Neuron (in vitro differentiated cells): Measurements from ENCODE around the gene NYAP2.

Experiments used
- H2AFZ ChIP-seq: one replicate; pipeline ENCODE4 v1.6.1; 2013; ENCODE audit warnings: low read depth, mild to moderate bottlenecking, inconsistent platforms, low read length, moderate library complexity
- H3K27me3 ChIP-seq: one replicate; pipeline ENCODE4 v1.6.1; 2013; ENCODE audit warnings: low read length; ENCODE audit not compliant: insufficient read depth
- H3K36me3 ChIP-seq: one replicate; pipeline ENCODE4 v1.6.1; 2013; ENCODE audit warnings: low read length; ENCODE audit not compliant: insufficient read depth
- H3K4me1 ChIP-seq: one replicate; pipeline ENCODE4 v1.6.1; 2013; ENCODE audit warnings: low read length; ENCODE audit not compliant: insufficient read depth
- H3K4me3 ChIP-seq: 2 replicates; pipeline ENCODE4 v1.5.1; 2013; ENCODE audit warnings: mild to moderate bottlenecking, low read length, moderate library complexity
- H3K9me3 ChIP-seq: one replicate; pipeline ENCODE4 v1.6.1; 2013; ENCODE audit warnings: low read length

The NYAP2 gene

GRCh38 chr2:225437319-225437718 lies 37.8 kb downstream of the NYAP2 start:
- H3K27me3 ChIP-seq, result peaks cover 2% of the 10 kb centered on the region
- H3K4me3 ChIP-seq, result no peak overlapping the region
- no peaks in the 10 kb centered on the region for H3K36me3 ChIP-seq
- no peaks in the 10 kb centered on the region for H3K4me1 ChIP-seq
- H2AFZ ChIP-seq, result no peak overlapping the region
- H3K9me3 ChIP-seq, result no peaks in the 10 kb centered on the region

DNA sequence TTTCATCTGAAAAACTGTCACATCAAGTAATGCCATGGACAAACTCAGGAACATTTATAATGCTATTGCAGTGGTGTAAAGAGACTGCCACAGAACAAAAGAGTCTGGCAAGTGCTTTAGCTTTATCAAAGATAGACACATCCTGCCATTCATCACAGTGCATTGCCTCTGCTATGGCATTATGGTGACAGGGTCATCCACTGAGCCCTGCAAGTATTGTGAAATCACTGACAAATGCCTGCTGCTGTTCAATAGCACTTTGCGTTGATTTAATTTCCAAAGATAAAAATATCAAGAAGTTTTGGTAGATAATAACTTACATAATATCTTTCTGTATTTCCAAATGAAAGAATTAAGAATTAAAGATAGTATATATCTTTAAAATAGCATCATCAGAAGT lies 38.7 kb downstream of the NYAP2 start:
- Histone ChIP-seq H2AFZ (no peak overlapping the region), H3K36me3 (no peaks in the 10 kb centered on the region), H3K4me3 (no peak overlapping the region), H3K4me1 (no peaks in the 10 kb centered on the region), H3K9me3 (no peaks in the 10 kb centered on the region), H3K27me3 (peaks cover 2% of the 10 kb centered on the region)

DNA sequence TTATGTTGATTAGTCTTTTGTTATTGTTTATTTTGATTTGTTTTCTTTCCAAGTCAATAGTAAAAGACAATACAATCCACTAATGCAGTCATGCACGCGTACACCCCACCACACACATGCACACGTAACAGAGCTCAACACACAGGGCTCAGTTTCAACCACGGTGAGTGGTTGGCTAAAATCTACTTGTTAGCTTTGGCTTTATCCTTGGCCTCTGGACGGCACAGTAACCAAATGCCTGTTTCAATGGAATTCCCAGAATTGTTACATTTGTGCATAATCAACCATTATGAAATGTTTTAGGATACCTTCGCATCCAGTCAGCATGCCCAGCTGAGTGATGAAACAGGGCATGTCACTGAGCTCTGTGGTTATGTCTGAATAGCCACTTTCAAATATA lies 53.2 kb downstream of the NYAP2 start:
- H3K9me3 ChIP-seq, result no peaks in the 10 kb centered on the region
- H2AFZ ChIP-seq, result no peak overlapping the region
- no peaks in the 10 kb centered on the region for H3K4me1 ChIP-seq
- no peaks in the 10 kb centered on the region for H3K27me3 ChIP-seq
- H3K36me3 ChIP-seq, result no peaks in the 10 kb centered on the region
- H3K4me3 ChIP-seq, result no peak overlapping the region

GRCh38 chr2:225454412-225454811 lies 54.9 kb downstream of the NYAP2 start:
- no peak overlapping the region for H2AFZ ChIP-seq
- no peak overlapping the region for H3K4me3 ChIP-seq
- H3K4me1 ChIP-seq, result no peaks in the 10 kb centered on the region
- no peaks in the 10 kb centered on the region for H3K27me3 ChIP-seq
- H3K9me3 ChIP-seq, result no peaks in the 10 kb centered on the region
- H3K36me3 ChIP-seq, result no peaks in the 10 kb centered on the region

DNA sequence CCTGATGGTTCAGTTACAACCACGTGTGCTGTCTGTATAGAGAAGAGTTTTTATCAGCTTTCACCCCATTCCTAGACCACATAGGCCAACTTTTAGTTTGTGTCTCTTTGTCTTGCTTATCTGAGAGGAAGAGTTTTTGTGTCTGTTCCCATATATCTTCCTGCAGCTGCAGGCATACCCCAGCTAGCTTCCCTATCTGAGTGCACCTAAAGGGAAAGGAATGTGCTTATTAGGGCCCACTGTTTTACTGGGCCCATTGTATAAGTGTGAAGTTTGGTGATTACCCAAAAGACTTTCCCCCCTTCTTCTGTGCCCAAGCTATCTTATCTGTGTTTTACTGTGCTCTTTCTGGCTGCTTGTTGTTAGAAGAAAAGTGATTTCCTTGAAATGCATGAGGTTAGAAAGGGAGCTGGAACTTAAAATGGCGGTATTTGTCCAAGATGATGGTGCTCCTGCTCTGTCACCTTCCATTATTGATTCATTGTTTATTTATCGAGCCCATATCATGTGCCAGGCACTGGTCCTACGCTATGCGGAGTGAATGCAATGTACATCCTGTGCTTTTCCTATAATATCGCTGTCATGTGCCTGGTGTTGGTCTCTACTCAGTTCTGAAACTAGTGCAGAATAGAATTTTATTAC lies 57.2 kb downstream of the NYAP2 start:
- no peaks in the 10 kb centered on the region for H3K36me3 ChIP-seq
- no peaks in the 10 kb centered on the region for H3K27me3 ChIP-seq
- H3K4me3 ChIP-seq, result no peak overlapping the region
- no peaks in the 10 kb centered on the region for H3K4me1 ChIP-seq
- no peak overlapping the region for H2AFZ ChIP-seq
- H3K9me3 ChIP-seq, result no peaks in the 10 kb centered on the region

- Histone ChIP-seq H3K27me3 (no peaks in the 10 kb centered on the region), H3K9me3 (no peaks in the 10 kb centered on the region), H3K4me3 (no peak overlapping the region), H2AFZ (no peak overlapping the region), H3K4me1 (no peaks in the 10 kb centered on the region), H3K36me3 (no peaks in the 10 kb centered on the region)
Observed at GRCh38 chr2:225457482-225457881, 58.0 kb downstream of the NYAP2 start.

DNA sequence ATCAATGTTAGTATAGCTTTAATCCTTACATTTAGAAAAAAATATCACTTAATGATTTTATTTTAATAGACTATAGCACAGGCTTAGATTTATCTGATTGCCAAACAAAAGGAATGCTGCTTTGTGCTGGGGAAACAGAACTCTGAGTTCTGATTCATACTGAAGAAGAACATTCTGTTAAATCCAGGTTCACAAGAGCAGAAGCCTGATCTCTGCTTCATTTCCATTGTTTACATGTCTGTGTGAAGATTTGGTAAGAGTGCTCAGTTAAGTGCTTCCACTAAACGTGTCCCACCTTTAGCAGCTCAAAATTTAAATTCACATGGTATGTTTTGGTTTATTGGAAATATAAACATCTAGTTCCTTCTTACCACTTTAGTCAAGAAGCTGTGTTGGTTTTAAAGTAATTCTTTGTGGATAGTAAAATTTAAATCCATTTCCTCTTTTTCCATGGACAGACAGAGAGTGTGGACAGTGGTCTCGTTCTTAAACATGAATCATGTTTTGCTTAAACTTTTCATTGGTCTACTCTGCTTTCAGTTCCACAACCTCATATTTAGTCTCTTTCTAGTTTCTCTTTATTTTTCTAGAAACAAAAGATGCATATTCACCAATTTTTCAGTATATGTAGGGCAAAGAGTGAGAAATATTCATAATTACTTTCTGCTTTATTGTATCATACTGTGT lies 59.1 kb downstream of the NYAP2 start:
- Histone ChIP-seq H3K4me1 (no peaks in the 10 kb centered on the region), H3K9me3 (no peaks in the 10 kb centered on the region), H3K27me3 (no peaks in the 10 kb centered on the region), H3K4me3 (no peak overlapping the region), H3K36me3 (no peaks in the 10 kb centered on the region), H2AFZ (no peak overlapping the region)

DNA sequence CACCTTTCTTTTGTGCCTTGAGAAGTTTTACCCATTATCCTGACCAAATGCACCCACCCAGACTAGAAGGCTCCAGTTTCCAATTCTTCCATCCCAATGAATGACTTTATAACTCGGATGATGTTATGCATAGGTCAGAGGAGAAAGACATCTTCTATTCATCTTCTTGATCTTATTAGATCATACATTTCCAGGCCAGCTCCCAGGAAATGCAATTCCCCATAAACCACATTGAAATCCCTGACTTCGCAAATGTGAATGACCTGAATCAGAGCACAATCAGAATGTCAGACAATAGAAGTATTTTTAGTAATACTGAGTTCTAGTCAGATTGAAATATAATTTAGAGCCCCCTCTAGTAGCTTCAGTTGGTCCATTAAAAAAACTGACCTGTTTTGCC lies 62.9 kb downstream of the NYAP2 start:
- Histone ChIP-seq H3K36me3 (no peaks in the 10 kb centered on the region), H3K4me1 (peaks cover 6% of the 10 kb centered on the region), H3K9me3 (no peaks in the 10 kb centered on the region)

GRCh38 chr2:225462945-225463344 lies 63.4 kb downstream of the NYAP2 start:
- Histone ChIP-seq H3K4me1 (peaks cover 6% of the 10 kb centered on the region), H3K9me3 (no peaks in the 10 kb centered on the region), H3K4me3 (no peak overlapping the region), H3K27me3 (no peaks in the 10 kb centered on the region), H3K36me3 (no peaks in the 10 kb centered on the region), H2AFZ (no peak overlapping the region)

More for the DNA sequence above, 62.9 kb downstream of the NYAP2 start:
- H3K4me3 ChIP-seq, result no peak overlapping the region
- H2AFZ ChIP-seq, result no peak overlapping the region
- H3K27me3 ChIP-seq, result no peaks in the 10 kb centered on the region

DNA sequence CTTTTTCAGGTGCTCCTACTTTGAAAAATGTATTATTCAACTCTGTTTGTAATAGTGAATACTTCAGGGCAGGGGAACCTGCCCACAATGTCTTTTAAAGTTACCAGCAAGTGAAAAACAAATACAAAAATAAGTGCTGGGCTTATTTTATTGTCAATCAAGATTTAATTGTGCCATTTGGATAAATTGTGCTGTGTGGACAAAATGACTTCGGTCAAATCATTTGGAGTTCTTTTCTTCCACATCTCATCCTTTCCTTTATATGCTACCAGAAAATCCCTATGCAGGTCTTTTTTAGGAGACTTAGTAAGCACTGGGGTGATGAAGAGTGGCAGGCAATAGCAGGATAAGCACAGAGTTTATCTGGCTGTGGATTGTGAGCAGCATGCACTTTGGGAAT lies 63.9 kb downstream of the NYAP2 start:
- peaks cover 6% of the 10 kb centered on the region for H3K4me1 ChIP-seq

GRCh38 chr2:225464346-225465025 lies 65.0 kb downstream of the NYAP2 start:
- no peak overlapping the region for H3K4me3 ChIP-seq
- no peaks in the 10 kb centered on the region for H3K9me3 ChIP-seq
- H3K36me3 ChIP-seq, result no peaks in the 10 kb centered on the region
- no peak overlapping the region for H2AFZ ChIP-seq
- peaks cover 6% of the 10 kb centered on the region for H3K4me1 ChIP-seq
- H3K27me3 ChIP-seq, result no peaks in the 10 kb centered on the region

More for the DNA sequence above, 63.9 kb downstream of the NYAP2 start:
- Histone ChIP-seq H2AFZ (no peak overlapping the region), H3K4me3 (no peak overlapping the region), H3K27me3 (no peaks in the 10 kb centered on the region), H3K9me3 (no peaks in the 10 kb centered on the region), H3K36me3 (no peaks in the 10 kb centered on the region)

DNA sequence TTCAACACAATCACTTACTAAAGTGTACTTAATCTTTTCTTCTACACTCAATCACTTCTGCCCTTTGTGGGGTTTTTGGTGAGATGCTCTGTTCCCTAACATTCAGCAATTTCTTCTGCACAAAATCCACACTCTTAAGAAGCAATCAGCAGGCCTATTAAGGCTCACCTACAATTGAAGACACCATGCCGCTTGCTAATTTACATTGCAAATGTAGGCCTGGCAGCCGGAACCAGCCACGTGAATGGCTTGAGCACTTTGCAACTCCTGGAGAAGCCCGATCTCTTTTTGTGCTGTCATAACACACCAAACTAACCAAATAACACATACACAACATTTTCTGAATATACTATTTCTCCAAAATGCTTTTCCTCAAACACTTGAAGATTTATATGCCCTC lies 66.3 kb downstream of the NYAP2 start:
- Histone ChIP-seq H3K9me3 (no peaks in the 10 kb centered on the region), H3K4me3 (no peak overlapping the region), H2AFZ (peak overlapping the region; percentile 55), H3K36me3 (no peaks in the 10 kb centered on the region), H3K27me3 (no peaks in the 10 kb centered on the region), H3K4me1 (peaks cover 6% of the 10 kb centered on the region)

DNA sequence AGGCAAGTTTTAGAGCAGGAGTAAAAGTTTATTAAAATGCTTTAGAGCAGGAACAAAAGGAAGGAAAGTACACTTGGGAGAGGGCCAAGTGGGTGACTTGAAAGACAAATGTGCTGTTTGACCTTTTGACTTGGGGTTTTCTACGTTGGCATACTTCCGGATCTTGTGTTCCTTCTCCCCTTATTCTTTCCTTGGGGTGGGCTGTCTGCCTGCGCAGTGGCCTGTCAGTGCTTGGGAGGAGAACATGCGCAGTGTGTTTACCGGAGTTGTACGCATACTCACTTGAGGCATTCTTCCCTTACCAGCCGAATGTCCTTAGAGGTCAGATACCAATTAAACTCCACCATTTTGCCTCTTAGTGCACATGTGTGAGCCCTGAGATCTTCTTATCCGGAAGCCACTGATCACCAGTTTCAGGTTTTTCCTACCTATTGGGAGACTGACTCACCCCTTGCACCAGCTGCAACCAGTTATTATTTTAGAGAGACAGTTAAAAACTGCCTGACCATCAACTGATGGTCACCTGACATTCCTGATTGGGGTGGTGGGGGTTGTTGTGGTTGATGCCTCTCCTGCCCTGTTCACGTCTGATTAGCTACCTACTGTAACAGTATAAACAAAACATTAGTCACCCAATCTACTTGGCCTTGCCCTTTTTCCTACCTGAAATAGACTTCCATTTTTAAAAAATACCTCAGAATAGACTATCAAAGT lies 67.5 kb downstream of the NYAP2 start:
- no peaks in the 10 kb centered on the region for H3K36me3 ChIP-seq
- no peaks in the 10 kb centered on the region for H3K9me3 ChIP-seq
- H3K4me1 ChIP-seq, result peaks cover 6% of the 10 kb centered on the region
- H2AFZ ChIP-seq, result no peak overlapping the region
- no peaks in the 10 kb centered on the region for H3K27me3 ChIP-seq
- H3K4me3 ChIP-seq, result no peak overlapping the region
